Stimulated activated CD4-positive, alpha-beta T cell treated with anti-CD3 and anti-CD28 coated beads, Interleukin-4, amount 100 ng/mL, for 48 hours (primary cell): ENCODE data around the gene RPS4Y1.

Source experiments
- DNase-seq, 2 donors: peaks; one replicate each; pipeline ENCODE4 v3.0.0-alpha.2; 2020; ENCODE audit warnings: low read depth in 2 of 2

RPS4Y1 gene

DNA sequence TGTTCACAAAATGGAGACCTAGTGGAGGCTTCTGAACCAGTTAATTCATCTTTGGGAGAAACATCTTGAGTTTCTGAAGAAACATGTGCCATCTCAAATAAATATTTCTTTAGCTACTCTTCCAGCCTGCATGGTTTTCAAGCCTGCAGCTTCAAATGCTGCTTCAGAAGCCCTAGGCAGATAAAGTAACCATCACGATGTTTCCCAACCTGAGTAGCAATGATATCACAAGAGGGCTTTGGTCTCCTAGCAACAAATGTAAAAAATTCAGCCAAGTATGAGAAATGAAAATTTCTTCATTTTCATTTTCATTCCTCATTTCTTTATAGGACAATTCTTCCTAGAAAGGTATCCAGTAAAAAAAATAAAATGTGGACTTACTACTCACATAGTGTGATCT, 42.2 kb downstream of the RPS4Y1 start:
- DNase-seq, result no peak

GRCh38 chrY:2885880-2886279, 44.5 kb downstream of the RPS4Y1 start:
- DNase-seq, result no peak

GRCh38 chrY:2887386-2887785, 46.0 kb downstream of the RPS4Y1 start:
- DNase-seq, result peak in 1 of 2 donors; percentile 8

DNA sequence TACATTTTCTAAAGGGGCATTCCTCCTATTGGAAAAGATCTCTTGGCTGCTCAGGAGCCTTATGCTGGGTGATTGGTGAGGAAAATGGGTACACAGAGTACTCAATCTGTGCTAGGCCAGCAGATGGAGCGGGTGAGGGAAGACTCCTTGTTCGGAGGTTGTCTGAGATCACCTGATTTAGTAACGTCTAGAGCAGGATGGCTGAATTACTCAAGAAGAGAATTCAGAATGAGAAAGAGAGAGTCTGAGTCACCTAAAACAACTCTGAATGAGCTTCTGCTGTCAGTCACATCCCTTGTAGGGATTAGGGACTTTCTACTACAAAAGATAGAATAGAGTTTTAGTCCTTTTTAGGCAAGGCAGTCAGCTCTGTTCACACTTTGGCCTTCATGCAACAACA, 46.6 kb downstream of the RPS4Y1 start:
- DNase-seq, result peak in 1 of 2 donors; percentile 7

DNA sequence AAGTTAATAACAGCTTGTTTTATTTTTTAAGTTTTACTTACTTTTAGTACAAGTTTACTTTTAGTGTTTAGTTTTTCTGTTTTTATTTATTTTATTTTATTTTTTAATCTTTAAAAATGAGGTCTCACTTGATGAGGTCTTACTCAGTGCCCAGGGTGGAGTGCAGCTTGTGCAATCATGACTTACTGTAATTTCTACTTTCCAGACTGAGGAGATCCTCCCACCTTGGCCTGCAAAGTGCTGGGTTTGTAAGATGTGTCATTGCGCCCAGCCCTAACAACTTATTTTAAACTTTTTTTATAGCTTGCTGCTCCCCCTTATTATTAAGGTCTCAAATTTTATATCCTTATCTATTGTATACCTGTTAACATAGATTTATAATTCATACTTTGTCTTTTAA, 52.1 kb downstream of the RPS4Y1 start:
- DNase-seq, result no peak

DNA sequence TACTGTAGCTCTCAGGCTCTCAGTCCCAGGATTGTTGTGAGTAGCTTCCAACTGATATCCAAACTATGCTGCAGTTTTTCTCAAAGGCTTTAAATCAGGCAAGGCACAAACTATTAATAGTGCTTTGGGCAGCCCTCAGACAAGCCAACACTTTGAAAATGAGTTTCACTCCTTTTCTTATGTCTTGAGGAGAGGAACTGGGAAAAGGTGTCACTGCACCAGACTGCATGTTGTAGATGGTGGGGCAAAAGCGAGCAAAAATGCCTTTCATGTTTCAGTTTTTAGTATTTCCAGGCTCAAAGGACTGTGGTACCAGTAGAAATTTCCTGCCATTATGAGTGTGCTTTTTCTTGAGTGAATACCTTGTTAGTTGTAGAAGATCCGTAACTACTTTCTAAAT, 54.6 kb downstream of the RPS4Y1 start:
- DNase-seq, result no peak

- no peak for DNase-seq
Measured at GRCh38 chrY:2907356-2907755, 66.0 kb downstream of the RPS4Y1 start.

DNA sequence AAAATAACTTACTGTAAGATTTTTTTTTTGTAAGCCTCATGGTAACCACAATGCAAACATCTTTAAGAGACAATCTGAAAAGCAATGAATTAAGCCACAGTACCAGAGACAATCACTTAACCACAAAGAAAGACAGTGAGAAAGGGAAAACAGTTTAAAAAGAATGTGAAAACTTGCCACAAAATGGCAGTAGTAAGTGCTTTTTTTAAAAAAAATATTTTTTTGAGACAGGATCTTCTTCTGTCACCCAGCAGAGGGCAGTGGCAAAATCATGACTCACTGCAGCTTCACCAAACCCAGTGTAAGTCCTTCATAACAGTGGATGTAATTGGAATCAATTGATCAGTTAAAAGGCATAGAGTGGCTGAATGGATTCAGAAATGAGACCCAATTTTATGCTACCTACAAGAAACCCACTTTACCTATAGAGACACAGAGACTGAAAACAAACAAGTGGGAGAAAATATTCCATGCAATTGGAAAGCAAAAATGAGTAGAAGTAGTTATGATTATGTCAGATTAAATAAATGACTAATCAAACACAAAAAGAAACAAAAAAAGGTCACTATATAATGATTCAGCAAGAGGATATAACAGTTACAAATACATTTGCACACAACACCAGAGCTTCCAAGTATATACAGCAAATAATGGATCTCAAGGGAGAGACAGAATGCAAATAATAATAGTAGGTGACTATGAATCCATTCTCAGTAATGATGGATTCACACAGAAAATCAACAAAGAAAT, 71.8 kb downstream of the RPS4Y1 start:
- DNase-seq, result peak in 1 of 2 donors; percentile 13
